Stomach smooth muscle (tissue), 2 donors: ENCODE data around the gene TANC1.

Source experiments
- H3K27ac ChIP-seq: one replicate; pipeline ENCODE4 v1.7.0; 2013; ENCODE audit warnings: mild to moderate bottlenecking, low read length, inconsistent platforms
- H3K27me3 ChIP-seq, 2 donors: one replicate each; pipeline ENCODE4 v1.7.0; 2013; ENCODE audit warnings: low read length in 2 of 2; ENCODE audit not compliant: insufficient read depth in 2 of 2, control insufficient read depth in 1 of 2
- H3K36me3 ChIP-seq, 2 donors: one replicate each; pipeline ENCODE4 v1.7.0; 2013; ENCODE audit warnings: low read length in 2 of 2; ENCODE audit not compliant: control insufficient read depth in 2 of 2, insufficient read depth in 2 of 2
- H3K4me1 ChIP-seq: one replicate; pipeline ENCODE4 v1.7.0; 2013; ENCODE audit warnings: low read length; ENCODE audit not compliant: control insufficient read depth, insufficient read depth
- H3K4me3 ChIP-seq, 2 donors: one replicate each; pipeline ENCODE4 v1.7.0; 2013; ENCODE audit warnings: low read length in 2 of 2
- H3K9ac ChIP-seq, 2 donors: one replicate each; pipeline ENCODE4 v1.7.0; 2013; ENCODE audit warnings: low read length in 2 of 2, mild to moderate bottlenecking in 1 of 2
- H3K9me3 ChIP-seq, 2 donors: one replicate each; pipeline ENCODE4 v1.7.0; 2013; ENCODE audit warnings: low read length in 2 of 2; ENCODE audit not compliant: control insufficient read depth in 2 of 2
- donor health status: healthy.
- donor health status: Pancreatic carcinoma.

TANC1 gene

GRCh38 chr2:159160412-159160811 lies 192.0 kb downstream of the TANC1 start:
- peaks cover 0 to 3% of the 10 kb centered on the region in 2 donors for H3K36me3 ChIP-seq
- no peak overlapping the region for H3K4me3 ChIP-seq
- H3K9ac ChIP-seq, result no peak overlapping the region
- no peaks in the 10 kb centered on the region for H3K27me3 ChIP-seq
- H3K4me1 ChIP-seq, result peaks cover 30% of the 10 kb centered on the region
- H3K9me3 ChIP-seq, result no peaks in the 10 kb centered on the region
- H3K27ac ChIP-seq, result no peak overlapping the region

DNA sequence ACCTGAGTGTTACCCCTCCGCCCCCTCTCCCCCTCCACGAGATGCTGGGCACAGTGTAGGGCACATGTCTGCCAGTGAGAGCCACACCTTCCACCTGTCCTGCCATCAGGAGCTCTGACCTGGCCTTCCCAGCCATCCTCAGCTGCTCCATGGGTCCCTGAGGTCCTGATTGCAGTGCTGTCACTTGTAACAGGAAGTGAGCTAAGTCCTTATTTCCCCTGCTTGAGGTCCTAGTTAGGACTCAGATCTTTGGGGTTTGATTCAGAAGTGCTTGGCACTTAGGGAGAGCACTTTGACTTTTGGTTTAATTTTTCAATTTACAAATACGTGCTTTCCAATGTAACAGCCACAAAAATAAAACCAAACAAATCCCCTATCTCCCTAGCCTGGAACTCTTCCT lies 192.5 kb downstream of the TANC1 start:
- no peak overlapping the region for H3K27ac ChIP-seq
- no peaks in the 10 kb centered on the region for H3K9me3 ChIP-seq
- no peaks in the 10 kb centered on the region for H3K27me3 ChIP-seq
- peaks cover 0 to 3% of the 10 kb centered on the region in 2 donors for H3K36me3 ChIP-seq
- no peak overlapping the region for H3K4me3 ChIP-seq
- H3K4me1 ChIP-seq, result peaks cover 31% of the 10 kb centered on the region
- H3K9ac ChIP-seq, result no peak overlapping the region

DNA sequence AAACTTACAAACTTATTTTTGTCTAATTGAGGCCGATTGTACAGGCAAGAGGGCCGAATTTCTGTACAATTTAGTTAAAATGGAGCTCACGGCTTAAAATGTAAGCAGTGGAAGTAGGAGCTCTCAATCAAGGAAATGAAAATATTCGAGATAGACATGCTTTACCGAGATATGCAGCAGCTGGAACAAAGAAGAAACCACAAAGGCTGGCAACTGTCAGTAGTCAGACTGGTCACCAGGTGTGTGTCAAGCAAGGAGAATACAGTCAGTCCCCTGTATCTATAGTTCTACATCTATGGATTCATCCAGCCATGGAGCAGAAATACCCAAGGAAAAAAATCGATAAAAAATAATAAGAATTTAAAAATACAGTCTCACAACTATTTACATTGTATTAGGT lies 195.5 kb downstream of the TANC1 start:
- peaks cover 21% of the 10 kb centered on the region for H3K4me1 ChIP-seq
- peaks cover 0 to 3% of the 10 kb centered on the region in 2 donors for H3K36me3 ChIP-seq
- H3K27ac ChIP-seq, result no peak overlapping the region

DNA sequence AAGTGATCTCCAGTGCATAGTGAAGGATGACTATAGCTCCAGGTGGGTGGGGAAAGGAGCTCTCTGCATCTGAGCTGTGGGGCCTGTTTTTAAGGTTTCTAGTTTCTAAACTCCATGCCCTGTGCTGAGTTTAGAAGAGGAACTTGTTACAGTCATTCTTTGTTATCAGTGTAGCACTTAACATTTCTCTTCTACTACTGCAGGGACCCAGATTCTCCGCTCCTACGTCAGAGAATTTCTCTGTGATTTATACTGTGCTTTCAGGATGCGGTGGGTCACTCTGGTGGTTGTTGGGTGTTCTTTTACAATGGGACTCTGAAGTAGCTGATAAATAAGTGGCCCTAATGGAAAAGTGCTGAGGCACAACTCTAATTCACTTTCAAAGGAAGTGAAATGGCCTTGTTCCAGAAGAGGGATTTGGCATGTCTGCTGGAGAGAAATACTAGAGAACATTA lies 196.0 kb downstream of the TANC1 start:
- H3K27me3 ChIP-seq, result no peaks in the 10 kb centered on the region
- H3K4me3 ChIP-seq, result no peak overlapping the region
- H3K27ac ChIP-seq, result peak overlapping the region; percentile 6
- H3K9ac ChIP-seq, result no peak overlapping the region
- H3K4me1 ChIP-seq, result peaks cover 21% of the 10 kb centered on the region
- H3K36me3 ChIP-seq, result peaks cover 0 to 7% of the 10 kb centered on the region in 2 donors
- H3K9me3 ChIP-seq, result no peaks in the 10 kb centered on the region

More for the DNA sequence above, 195.5 kb downstream of the TANC1 start:
- Histone ChIP-seq H3K4me3 (no peak overlapping the region), H3K9me3 (no peaks in the 10 kb centered on the region), H3K9ac (no peak overlapping the region), H3K27me3 (no peaks in the 10 kb centered on the region)

DNA sequence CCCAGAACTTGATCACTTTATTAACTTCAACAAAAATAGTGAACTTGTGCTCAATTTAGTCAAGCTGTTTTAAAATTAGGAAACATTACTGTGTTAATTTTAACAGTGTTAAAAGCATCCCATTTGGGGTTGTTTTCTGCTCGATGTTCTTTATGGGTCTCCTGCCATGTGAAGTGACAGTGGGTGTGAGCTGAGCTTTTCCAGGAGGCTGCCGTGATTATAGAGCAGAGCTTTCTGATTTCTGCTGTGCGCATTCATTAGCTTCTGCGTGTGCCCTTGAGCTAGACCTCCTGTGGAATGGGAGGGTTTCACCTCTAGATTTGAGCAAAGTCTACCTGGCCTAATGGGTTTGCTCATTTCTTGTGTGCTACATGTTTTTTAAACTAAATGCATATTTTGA lies 196.6 kb downstream of the TANC1 start:
- peak overlapping the region; percentile 6 for H3K27ac ChIP-seq
- no peak overlapping the region for H3K9ac ChIP-seq
- H3K27me3 ChIP-seq, result no peaks in the 10 kb centered on the region
- H3K9me3 ChIP-seq, result no peaks in the 10 kb centered on the region
- peaks cover 21% of the 10 kb centered on the region for H3K4me1 ChIP-seq
- no peak overlapping the region for H3K4me3 ChIP-seq
- H3K36me3 ChIP-seq, result peaks cover 0 to 7% of the 10 kb centered on the region in 2 donors

DNA sequence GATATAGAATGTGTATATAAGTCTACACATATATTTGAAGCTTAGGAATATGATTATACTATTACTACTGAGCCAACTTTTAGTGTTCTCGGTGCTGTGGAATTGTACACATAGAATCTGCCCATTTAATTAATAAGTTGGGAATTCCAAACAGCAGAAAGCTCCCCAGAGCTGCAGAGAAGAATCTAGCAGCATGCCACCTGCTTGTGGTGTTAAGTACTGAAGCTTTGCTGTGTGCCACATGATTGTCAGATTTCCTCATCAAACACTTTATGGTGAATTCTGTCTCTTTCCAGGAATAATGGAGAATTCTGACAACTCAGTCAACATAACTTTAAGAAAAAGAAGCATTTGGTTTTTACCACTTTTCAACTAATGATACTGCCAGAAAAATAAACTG lies 200.3 kb downstream of the TANC1 start:
- no peak overlapping the region for H3K27ac ChIP-seq

DNA sequence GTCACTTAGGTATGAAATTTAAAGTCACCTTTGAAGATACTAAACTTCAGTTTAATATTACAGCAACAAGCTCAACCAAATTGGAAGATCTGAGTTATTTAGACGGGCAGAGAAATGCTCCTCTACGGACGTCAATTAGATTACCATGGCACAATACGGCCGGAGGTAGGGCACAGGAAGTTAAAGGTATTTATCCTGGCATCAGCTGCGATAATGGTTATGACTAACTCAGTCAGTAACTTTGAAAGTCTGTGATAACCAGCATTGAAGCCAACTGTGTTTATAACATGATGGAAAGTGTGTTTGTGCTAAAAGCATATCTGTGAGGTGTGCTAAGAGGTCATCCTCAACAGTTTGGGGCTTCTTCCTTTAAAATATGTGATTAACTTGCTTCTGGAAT lies 200.7 kb downstream of the TANC1 start:
- H3K27me3 ChIP-seq, result no peaks in the 10 kb centered on the region
- no peaks in the 10 kb centered on the region for H3K9me3 ChIP-seq
- peaks cover 13 to 21% of the 10 kb centered on the region in 2 donors for H3K36me3 ChIP-seq
- no peak overlapping the region for H3K9ac ChIP-seq
- H3K4me3 ChIP-seq, result no peak overlapping the region
- H3K4me1 ChIP-seq, result peaks cover 12% of the 10 kb centered on the region
- H3K27ac ChIP-seq, result no peak overlapping the region

More for the DNA sequence above, 200.3 kb downstream of the TANC1 start:
- no peaks in the 10 kb centered on the region for H3K9me3 ChIP-seq
- H3K36me3 ChIP-seq, result peaks cover 8 to 16% of the 10 kb centered on the region in 2 donors
- peaks cover 12% of the 10 kb centered on the region for H3K4me1 ChIP-seq
- H3K27me3 ChIP-seq, result no peaks in the 10 kb centered on the region
- H3K9ac ChIP-seq, result no peak overlapping the region
- no peak overlapping the region for H3K4me3 ChIP-seq

DNA sequence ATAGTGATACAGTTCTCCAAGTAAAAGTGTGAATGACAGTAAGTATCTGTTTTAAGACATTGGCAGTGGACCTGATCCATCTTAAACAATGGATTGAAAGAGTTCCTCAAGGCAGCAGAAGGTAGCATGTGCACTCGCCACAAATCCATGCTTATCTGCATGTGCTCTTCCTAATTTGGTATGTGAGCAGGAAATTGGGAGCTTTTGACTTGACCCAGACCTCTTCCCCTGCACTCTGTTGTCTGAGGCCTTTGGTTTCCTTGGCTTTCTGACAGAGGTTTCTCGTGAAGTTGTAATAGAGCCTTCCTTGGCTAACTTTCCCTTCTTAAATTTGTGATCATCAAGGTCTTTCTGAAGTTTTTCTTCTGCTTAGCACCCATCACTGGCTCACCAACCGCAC lies 204.0 kb downstream of the TANC1 start:
- no peaks in the 10 kb centered on the region for H3K4me1 ChIP-seq
- H3K9me3 ChIP-seq, result no peaks in the 10 kb centered on the region
- no peaks in the 10 kb centered on the region for H3K27me3 ChIP-seq
- H3K4me3 ChIP-seq, result no peak overlapping the region
- H3K36me3 ChIP-seq, result peaks cover 14 to 28% of the 10 kb centered on the region in 2 donors
- H3K27ac ChIP-seq, result no peak overlapping the region
- H3K9ac ChIP-seq, result no peak overlapping the region

GRCh38 chr2:159174759-159175158 lies 206.3 kb downstream of the TANC1 start:
- no peaks in the 10 kb centered on the region for H3K9me3 ChIP-seq

DNA sequence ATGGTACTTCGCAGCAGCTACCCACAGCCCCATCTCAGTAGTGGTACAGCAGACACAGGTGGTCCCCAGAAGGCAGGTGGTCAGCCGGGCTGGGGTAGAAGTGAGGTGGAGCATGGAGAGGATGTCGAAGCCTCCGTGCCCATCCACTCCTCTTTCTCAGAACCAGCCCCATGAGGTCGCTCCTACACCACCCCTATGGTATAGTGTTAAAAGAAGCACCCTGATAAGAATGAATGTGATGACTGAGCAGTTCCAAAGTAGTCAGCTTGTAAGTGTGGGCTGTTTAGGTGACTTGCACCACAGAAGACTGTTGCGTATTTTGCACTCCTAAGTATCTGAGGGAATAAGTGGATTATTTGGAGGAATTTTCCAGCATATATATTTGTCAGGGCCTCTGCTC lies 206.7 kb downstream of the TANC1 start:
- H3K9me3 ChIP-seq, result no peaks in the 10 kb centered on the region
- peaks cover 13% of the 10 kb centered on the region for H3K4me1 ChIP-seq
- no peak overlapping the region for H3K9ac ChIP-seq
- H3K27ac ChIP-seq, result no peak overlapping the region
- H3K36me3 ChIP-seq, result peaks cover 23 to 41% of the 10 kb centered on the region in 2 donors
- no peak overlapping the region for H3K4me3 ChIP-seq
- no peaks in the 10 kb centered on the region for H3K27me3 ChIP-seq

More at GRCh38 chr2:159174759-159175158, 206.3 kb downstream of the TANC1 start:
- H3K27ac ChIP-seq, result no peak overlapping the region
- H3K4me1 ChIP-seq, result peaks cover 13% of the 10 kb centered on the region
- H3K4me3 ChIP-seq, result no peak overlapping the region
- H3K36me3 ChIP-seq, result peaks cover 22 to 38% of the 10 kb centered on the region in 2 donors
- no peaks in the 10 kb centered on the region for H3K27me3 ChIP-seq
- no peak overlapping the region for H3K9ac ChIP-seq

DNA sequence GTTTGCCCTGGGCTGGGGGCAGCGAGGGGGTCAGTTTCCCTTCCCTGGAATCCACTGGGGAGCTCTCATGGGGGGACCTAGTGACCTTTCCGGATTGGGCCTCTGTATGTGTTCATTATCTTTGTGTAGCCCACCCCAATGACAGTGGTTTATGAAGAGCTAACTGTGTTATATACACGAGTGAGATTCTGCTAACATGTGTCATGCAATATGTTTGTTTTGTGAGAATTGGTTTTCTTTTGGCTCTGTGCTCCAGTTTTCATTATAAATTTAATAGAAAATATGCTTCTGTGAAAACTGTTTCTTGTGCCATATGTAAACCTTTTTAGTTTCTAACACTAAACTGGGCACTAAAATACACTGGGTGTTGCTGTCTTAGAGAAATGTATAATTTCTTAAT lies 207.5 kb downstream of the TANC1 start:
- H3K36me3 ChIP-seq, result peaks cover 23 to 39% of the 10 kb centered on the region in 2 donors
- H3K9ac ChIP-seq, result no peak overlapping the region
- no peak overlapping the region for H3K4me3 ChIP-seq
- H3K4me1 ChIP-seq, result peaks cover 13% of the 10 kb centered on the region
- no peaks in the 10 kb centered on the region for H3K9me3 ChIP-seq
- peak overlapping the region; percentile 53 for H3K27ac ChIP-seq
- no peaks in the 10 kb centered on the region for H3K27me3 ChIP-seq
